Measurements from ENCODE around the gene KCNB1.
A peak's percentile ranks its signal among the peaks of the same experiment; 100 is the strongest.
"Not testable (repeated sequence)": the region's sequence is repeated elsewhere in the genome, so short reads cannot be mapped to it uniquely, and the experiment has no call there.

KCNB1 gene

GRCh38 chr20:49330701-49331615, 151.5 kb downstream of the KCNB1 start:
- FAIRE-seq (no peak), DNase-seq (ENCODE audit: low spot score) (no peak)

GRCh38 chr20:49328790-49329189, 153.7 kb downstream of the KCNB1 start:
- DNase-seq (ENCODE audit: low spot score) (no peak), FAIRE-seq (no peak)

GRCh38 chr20:49326026-49326425, 156.4 kb downstream of the KCNB1 start:
- DNase-seq (ENCODE audit: low spot score) (no peak), FAIRE-seq (no peak)

- DNase-seq (ENCODE audit: low spot score), result no peak
- FAIRE-seq, result no peak
These were observed 158.2 kb downstream of the KCNB1 start for GRCh38 chr20:49324306-49324705.

- no peak for FAIRE-seq
- DNase-seq (ENCODE audit: low spot score), result peak; percentile 69
These were observed 158.7 kb downstream of the KCNB1 start for GRCh38 chr20:49323622-49324238.

GRCh38 chr20:49320460-49320859, 162.0 kb downstream of the KCNB1 start:
- no peak for FAIRE-seq
- DNase-seq (ENCODE audit: low spot score), result peak; percentile 25

GRCh38 chr20:49319208-49319809, 163.2 kb downstream of the KCNB1 start:
- FAIRE-seq (no peak), DNase-seq (ENCODE audit: low spot score) (no peak)

- DNase-seq (ENCODE audit: low spot score) (no peak), FAIRE-seq (no peak)
These were observed 163.8 kb downstream of the KCNB1 start for GRCh38 chr20:49318430-49319207.

GRCh38 chr20:49318091-49318429, 164.4 kb downstream of the KCNB1 start:
- FAIRE-seq, result no peak

GRCh38 chr20:49316704-49317103, 165.8 kb downstream of the KCNB1 start:
- FAIRE-seq, result no peak

More at GRCh38 chr20:49318091-49318429, 164.4 kb downstream of the KCNB1 start:
- no peak for DNase-seq (ENCODE audit: low spot score)

GRCh38 chr20:49315580-49315979, 166.9 kb downstream of the KCNB1 start:
- FAIRE-seq (no peak), DNase-seq (ENCODE audit: low spot score) (no peak)

More at GRCh38 chr20:49316704-49317103, 165.8 kb downstream of the KCNB1 start:
- no peak for DNase-seq (ENCODE audit: low spot score)

GRCh38 chr20:49314052-49314451, 168.4 kb downstream of the KCNB1 start:
- not testable (repeated sequence) for FAIRE-seq

More at GRCh38 chr20:49314052-49314451, 168.4 kb downstream of the KCNB1 start:
- not testable (repeated sequence) for DNase-seq (ENCODE audit: low spot score)
